ENCODE data around the gene ARMC9.

- TF ChIP-seq POLR2A (IDR thresholded peaks at IDR 0.05), result no peak
- no peak for TF ChIP-seq CTCF (IDR thresholded peaks at IDR 0.05)
Measured at GRCh38 chr2:231296401-231296974, 98.1 kb downstream of the ARMC9 start.

All from lower leg skin (tissue), 3 donors.